Measurements from ENCODE around the gene SLC37A1.

The SLC37A1 gene

GRCh38 chr21:42568866-42569731 is 55.4 kb downstream of the SLC37A1 start:
- no peak overlapping the region for H3K4me3 ChIP-seq (ENCODE audit: low read depth, low read length)
- TF ChIP-seq CTCF (IDR thresholded peaks at IDR 0.05; ENCODE audit: borderline replicate concordance, insufficient read depth, low read depth, low read length): no peak

- TF ChIP-seq CTCF (IDR thresholded peaks at IDR 0.05; ENCODE audit: borderline replicate concordance, insufficient read depth, low read depth, low read length): no peak
- H3K4me3 ChIP-seq (ENCODE audit: low read depth, low read length): no peak overlapping the region
Observed at GRCh38 chr21:42569732-42570301, 56.2 kb downstream of the SLC37A1 start.

- H3K4me3 ChIP-seq (ENCODE audit: low read depth, low read length): no peak overlapping the region
- no peak for TF ChIP-seq CTCF (IDR thresholded peaks at IDR 0.05; ENCODE audit: borderline replicate concordance, insufficient read depth, low read depth, low read length)
Observed at GRCh38 chr21:42570362-42570761, 56.7 kb downstream of the SLC37A1 start.

GRCh38 chr21:42570841-42571387 is 57.3 kb downstream of the SLC37A1 start:
- no peak overlapping the region for H3K4me3 ChIP-seq (ENCODE audit: low read depth, low read length)
- no peak for TF ChIP-seq CTCF (IDR thresholded peaks at IDR 0.05; ENCODE audit: borderline replicate concordance, insufficient read depth, low read depth, low read length)

- TF ChIP-seq CTCF (IDR thresholded peaks at IDR 0.05; ENCODE audit: borderline replicate concordance, insufficient read depth, low read depth, low read length): no peak
- H3K4me3 ChIP-seq (ENCODE audit: low read depth, low read length): no peak overlapping the region
Observed at GRCh38 chr21:42571391-42572150, 57.9 kb downstream of the SLC37A1 start.

- TF ChIP-seq CTCF (IDR thresholded peaks at IDR 0.05; ENCODE audit: borderline replicate concordance, insufficient read depth, low read depth, low read length): no peak
- H3K4me3 ChIP-seq (ENCODE audit: low read depth, low read length): no peak overlapping the region
Observed at GRCh38 chr21:42572906-42573495, 59.3 kb downstream of the SLC37A1 start.

Measured in GM12875 (cell line).